Subcutaneous adipose tissue (tissue), 4 donors: ENCODE measurements around the gene ODAPH. TPM values are rescaled to one million over a fixed set of nuclear protein-coding genes. Genes with fewer than 3 reads are reported as not detected.

Experiments
- CTCF ChIP-seq: fragments of 450-650 bp; IDR thresholded peaks from one replicate; pipeline ENCODE4 v1.5.1; 2016; ENCODE audit warnings: low read depth, mild to moderate bottlenecking, control low read depth, antibody characterized with exemption, moderate library complexity
- total RNA-seq, 4 donors: library from RNA; depleted of rRNA; stranded (reverse); fragments of >200 nt; gene quantifications; one replicate each; pipeline ENCODE4 v1.1.0, GENCODE V29; 2016

Gene ODAPH
- total RNA-seq, result not detected

GRCh38 chr4:75555294-75556164, at the start of gene ODAPH:
ODAPH (plus strand) TSS chr4:75556066; CDS start chr4:75556083, 17 bp downstream.
- no peak for TF ChIP-seq CTCF

GRCh38 chr4:75511841-75512240, 44.0 kb upstream of the ODAPH start:
- TF ChIP-seq CTCF, result no peak

GRCh38 chr4:75512386-75513211, 43.3 kb upstream of the ODAPH start:
- no peak for TF ChIP-seq CTCF

- TF ChIP-seq CTCF, result no peak
Observed at GRCh38 chr4:75513526-75514130, 42.2 kb upstream of the ODAPH start.

- no peak for TF ChIP-seq CTCF
Observed at GRCh38 chr4:75514131-75514948, 41.5 kb upstream of the ODAPH start, which contains the start of the genes RCHY1 and THAP6. RCHY1 (minus strand) TSS chr4:75514403; CDS start chr4:75514286, 117 bp downstream. THAP6 (plus strand) TSS chr4:75514473; CDS start chr4:75515453, 980 bp downstream.

GRCh38 chr4:75514949-75515612, 40.8 kb upstream of the ODAPH start:
- no peak for TF ChIP-seq CTCF
